HT-29 (cell line): ENCODE data around the gene ERN2. TPM values are rescaled to one million over a fixed set of nuclear protein-coding genes. Genes with fewer than 3 reads are reported as not detected.
A peak's percentile ranks its signal among the peaks of the same experiment; 100 is the strongest.
"Not testable (repeated sequence)": the region's sequence is repeated elsewhere in the genome, so short reads cannot be mapped to it uniquely, and the experiment has no call there.

Source experiments
- DNase-seq: peaks from one replicate; pipeline ENCODE4 v3.0.0-alpha.2; 2015; ENCODE audit warnings: low spot score
- total RNA-seq: library from RNA; depleted of rRNA; stranded (reverse); fragments of >200 nt; shearing (Covaris generic); gene quantifications from 2 replicates; pipeline ENCODE4 v1.2.3, GENCODE V29; 2014; rRNA removed

The ERN2 gene
- 24.2 and 42.9 TPM in 2 replicates for total RNA-seq

DNA sequence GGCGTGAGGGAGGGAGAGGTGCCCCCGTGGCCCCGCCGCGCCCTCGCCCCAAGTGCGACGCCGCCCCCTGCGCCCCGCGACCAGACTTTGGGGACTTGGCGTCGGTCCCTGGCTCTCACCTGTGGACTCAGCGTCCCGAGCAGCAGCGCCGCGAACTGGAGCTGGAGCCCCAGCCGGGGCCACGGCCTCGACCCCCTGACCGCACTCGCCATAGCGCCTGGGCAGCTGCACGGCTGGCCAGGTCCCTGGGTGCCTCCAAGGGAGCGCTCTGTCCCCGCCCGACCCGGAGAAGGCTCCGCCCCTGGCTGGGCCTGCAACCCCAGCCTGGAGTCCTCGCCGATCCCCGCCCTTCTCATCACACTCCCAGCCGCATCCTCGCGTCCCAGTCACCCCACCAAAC, at the start of gene ERN2:
TSS of gene ERN2 (minus strand) at position 247 of the 400 bp plus-strand sequence. CDS start at position 212, 35 bp downstream.
- DNase-seq = peak; percentile 34

DNA sequence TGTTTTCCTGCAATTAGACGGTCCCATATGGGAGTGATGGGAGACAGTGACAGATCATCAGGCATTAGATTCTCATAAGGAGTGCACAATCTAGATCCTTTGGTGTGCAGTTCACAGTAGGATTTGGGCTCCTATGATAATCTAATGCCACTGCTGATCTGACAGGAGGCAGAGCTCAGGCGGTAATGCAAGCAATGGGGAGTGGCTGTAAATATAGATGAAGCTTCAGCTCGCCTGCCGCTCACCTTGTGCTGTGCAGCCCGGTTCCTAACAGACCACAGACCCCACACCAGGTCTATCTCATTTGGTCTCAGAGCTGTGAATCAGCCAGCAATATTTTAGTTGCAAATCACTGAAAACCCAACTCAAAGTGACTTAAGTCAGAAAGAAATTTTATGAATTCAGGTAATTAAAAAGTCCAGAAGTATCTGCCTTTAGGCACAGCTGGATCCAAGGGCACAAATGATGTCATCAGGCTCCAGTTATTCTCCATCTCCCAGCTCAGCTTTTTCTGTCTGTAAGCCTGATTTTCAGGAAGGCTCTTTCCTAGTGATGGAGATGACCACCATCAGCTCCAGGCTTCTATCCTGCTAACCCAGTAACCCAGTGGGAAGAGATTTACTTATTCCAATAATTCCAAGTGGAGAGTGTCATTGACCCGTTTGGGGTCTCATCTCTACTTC, 45.1 kb upstream of the ERN2 start:
- no peak for DNase-seq

DNA sequence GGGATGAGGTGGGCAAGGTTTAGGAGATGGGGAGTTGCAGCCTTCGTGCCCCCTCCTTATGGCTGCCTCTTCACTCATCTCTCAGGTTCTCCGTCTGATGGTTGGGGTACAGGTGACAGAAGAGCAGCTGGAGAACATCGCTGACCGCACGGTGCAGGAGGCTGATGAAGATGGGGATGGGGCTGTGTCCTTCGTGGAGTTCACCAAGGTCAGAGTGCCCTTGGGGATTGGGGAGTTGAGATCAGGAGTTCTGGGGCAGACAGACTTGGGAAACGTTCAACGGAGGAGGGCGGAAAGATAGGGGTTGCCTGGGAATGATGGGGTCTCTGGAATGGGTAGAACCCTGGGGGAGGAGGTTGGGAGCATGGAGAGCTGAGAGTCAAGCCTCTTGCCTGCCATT, 44.1 kb upstream of the ERN2 start:
- DNase-seq = no peak

DNA sequence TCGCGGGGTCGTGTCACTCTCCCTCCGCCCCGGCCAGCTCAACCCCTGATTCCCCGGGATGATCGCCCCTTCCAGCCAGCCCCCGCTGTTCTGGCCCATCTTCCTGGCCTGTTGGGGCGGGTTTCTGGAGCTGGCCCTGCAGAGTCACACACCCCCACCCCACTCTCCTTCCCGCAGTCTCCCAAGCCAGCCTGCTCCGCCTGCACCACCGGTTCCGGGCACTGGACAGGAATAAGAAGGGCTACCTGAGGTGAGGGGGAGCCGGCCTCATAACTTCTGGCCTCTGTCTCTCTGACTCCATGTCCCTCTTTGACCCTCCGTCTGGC, 42.4 kb upstream of the ERN2 start:
- DNase-seq = no peak

DNA sequence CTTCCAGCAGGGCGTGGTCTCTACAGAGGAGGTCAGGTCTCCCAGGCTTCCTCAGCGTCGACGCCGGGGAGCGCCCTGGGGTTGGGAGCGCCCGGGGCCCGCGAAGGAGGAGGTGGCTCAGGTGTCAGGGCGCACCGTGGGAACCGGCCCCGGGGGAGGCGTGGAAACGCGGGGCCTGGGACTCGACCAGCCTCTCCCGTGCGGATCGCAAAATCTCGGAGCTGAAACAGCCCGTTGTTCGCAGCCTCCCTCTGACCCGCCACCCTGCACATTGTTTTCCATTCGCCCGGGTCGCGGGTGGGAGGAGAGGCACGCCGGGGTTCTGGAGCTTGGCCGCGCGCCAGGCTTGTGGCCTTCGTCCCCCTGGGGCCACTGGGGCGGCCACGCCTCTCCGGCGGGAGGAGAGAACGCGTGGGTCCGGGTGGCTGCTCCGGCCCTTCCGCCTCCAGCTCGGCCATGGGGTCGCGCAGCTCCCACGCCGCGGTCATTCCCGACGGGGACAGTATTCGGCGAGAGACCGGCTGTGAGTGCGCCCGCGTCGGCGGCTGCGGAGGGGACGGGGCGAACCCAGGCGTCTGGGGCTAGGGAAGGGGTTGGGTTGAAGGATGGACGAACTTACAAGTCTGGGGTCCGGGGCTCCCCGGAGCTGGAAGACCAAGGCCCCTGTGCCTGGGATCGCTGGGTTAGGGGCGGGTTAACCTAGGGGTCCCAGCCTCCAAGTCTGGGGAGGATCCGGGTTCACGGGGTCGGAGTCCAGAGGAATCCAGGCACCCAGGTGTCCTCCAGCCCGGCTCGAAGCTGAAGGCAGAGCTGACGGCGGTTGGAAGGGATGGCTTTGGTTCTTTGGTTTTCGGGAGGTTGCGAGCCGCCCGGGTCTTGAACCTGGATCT, 41.8 kb upstream of the ERN2 start, which contains the start of gene CHP2:
TSS of gene CHP2 (plus strand) at position 433 of the 890 bp plus-strand sequence. CDS start at position 457, 24 bp downstream.
- no peak for DNase-seq

DNA sequence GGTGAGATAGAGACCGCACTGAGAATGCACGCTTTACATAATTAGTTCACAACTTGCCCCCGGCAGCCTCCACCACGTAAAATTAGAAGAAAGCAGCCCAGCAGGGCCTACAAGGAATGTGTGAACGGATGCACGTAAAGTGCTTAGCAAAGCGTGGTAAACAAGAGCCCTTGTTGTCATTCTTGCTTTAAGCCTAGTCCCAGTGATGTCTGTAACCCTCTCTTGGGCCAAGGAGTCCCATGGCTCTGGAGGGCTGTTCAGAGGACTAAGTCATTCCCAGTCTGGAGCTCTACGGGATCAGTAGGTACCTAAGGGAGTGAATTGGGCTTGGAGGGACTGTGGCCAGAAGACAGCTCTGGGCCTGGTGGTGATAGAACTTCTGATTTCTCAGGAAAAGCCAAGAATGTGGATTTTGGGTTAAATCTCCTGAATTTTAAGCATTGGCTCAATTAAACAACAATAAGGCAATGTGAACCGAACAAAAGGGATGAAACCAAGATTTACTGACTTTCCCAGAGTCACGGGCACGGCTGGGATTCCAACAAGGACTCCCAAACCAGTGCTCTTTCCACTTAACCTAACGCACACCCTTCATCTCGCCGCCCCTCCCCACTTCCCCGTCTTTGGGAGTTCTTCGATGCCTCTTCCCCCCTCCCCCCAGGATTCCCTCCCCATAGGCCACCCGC, 41.0 kb upstream of the ERN2 start:
- DNase-seq = no peak

DNA sequence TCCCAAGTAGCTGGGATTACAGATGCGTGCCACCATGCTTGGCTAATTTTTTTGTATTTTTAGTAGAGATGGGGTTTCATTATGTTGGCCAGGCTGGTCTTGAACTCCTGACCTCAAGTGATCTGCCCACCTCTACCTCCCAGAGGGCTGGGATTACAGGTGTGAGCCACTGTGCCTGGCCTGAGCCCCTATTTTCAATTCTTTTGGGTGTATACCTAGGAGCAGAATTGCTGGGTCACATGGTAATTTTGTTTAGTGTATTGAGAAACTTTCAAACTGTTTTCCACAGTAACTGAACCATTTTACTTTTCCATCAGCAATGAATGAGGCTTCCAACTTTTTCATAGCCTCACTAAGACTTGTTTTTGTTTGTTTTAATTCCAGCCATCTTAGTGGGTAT, 38.0 kb upstream of the ERN2 start:
- not testable (repeated sequence) for DNase-seq

DNA sequence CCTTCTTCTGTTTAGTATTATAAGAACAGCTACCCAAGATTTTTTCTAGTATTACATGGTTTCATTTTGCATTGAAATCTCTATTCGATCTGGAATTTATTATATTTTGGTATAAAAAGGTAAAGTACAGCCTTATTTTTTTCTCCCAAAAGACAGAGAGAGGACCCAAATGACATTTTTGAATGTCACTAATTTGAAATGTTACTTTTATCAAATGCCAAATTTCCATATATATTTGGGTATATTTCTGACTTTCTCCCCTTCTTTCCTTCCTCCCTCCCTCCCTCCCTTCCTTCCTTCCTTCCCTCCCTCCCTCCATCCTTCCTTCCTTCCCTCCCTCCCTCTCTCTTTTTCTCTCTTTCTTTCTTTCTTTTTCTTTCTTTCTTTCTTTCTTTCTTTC, 35.6 kb upstream of the ERN2 start:
- DNase-seq = no peak

DNA sequence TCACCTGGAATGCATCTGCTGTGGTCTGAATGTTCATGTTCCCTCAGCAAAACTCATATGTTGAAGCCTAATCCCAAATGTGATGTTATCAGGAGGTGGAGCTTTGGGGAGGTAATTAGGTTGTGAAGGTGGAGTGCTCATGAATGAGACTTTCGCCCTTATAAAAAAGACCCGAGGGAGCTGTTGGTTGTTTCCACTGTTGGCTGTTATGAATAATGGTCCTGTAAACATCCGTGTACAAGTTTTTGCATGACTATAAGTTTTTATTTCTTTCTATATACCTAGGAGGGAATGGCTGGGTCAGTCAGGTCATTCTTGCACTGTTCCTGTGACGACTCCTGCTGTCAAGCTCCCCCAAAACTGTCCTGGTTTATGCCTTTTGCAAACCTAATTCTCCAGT, 32.2 kb upstream of the ERN2 start:
- no peak for DNase-seq

DNA sequence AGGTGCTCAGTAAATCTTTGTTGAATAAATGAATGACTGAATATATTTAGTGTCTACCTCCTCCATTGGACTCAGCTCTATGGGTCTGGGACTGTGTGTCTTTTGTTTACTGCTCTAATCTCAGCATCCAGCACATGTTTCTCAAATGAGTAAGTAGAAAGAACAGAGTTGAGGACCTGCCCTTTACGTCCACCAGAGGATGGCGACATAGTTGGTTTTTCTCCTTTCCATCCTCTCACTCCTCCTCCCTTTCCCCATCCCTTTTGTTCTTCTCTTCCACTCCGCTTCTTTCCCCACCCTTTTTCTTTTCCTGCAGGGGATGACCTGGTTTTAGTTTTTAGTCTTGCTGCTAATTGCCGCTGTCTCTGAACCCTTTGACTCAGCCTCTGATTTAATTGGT, 29.7 kb upstream of the ERN2 start:
- DNase-seq = no peak

DNA sequence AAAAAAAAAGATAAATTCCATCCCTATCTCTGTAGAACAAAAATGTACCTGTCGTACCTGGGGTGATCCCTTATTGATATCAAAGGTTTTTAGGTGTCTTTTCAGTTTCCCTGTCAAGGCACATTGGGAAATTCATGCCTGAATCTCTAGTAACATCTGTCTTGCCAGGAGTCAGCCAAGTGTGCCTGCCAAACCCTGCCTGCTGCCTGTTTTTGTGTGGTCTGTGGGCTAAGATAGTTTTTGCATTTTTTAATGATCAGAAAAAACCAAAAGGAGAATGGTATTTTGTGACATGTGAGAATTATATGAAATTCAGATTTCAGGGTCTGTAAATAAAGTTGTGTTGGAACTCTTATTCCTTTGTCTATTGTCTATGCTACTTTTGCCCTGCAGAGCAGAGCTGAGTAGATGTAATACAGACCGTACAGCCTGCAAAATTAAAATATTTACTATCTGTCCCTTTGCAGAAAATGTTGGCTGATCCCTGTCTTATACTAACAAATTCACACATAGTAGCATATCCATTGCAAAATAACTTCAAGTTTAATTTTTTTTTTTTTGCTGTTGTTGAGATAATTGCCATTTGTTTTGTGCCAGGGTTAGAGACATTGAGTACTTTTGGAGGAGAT, 28.8 kb upstream of the ERN2 start:
- no peak for DNase-seq

DNA sequence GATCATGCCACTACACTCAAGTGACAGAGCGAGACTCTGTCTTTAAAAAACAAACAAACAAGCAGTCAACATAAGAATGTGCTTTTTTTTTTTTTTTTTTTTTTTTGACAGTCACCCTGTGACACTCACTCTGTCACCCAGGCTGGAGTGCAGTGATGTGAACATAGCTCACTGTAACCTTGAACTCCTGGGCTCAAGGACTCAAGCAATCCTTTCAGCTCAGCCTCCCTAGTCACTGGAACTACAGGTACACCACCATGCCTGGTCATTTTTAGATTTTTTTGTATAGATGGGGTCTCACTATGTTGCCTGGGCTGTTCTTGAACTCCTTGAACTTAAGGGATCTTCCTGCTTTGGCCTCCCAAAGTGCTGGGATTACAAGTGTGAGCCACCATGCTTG, 26.5 kb upstream of the ERN2 start:
- DNase-seq = no peak

DNA sequence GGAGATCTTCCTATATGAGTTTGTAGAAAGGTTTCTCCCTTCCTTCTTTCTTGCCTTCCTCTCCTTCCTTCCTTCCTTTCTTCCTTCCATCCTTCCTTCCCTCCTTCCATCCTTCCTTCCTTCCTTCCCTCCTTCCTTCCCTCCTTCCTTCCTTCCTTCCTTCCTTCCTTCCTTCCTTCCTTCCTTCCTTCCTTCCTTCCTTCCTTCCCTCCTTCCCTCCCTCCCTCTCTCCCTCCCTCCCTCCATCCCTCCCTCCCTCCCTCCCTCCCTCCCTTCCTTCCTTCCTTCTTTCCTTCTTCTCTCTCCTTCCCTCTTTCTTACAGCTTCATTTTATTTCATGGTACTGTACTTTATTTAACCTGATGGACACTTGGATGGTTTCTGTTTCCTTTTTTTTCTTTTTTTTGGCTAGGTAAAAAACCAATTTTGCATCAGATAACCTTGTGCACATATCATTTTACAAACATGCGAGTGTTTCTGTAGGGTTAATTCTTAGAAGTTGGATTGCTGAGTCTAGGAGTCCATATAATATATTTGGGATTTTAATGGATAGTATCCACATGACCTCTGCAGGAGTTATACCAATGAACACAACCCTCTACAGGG, 24.5 kb upstream of the ERN2 start:
- not testable (repeated sequence) for DNase-seq

DNA sequence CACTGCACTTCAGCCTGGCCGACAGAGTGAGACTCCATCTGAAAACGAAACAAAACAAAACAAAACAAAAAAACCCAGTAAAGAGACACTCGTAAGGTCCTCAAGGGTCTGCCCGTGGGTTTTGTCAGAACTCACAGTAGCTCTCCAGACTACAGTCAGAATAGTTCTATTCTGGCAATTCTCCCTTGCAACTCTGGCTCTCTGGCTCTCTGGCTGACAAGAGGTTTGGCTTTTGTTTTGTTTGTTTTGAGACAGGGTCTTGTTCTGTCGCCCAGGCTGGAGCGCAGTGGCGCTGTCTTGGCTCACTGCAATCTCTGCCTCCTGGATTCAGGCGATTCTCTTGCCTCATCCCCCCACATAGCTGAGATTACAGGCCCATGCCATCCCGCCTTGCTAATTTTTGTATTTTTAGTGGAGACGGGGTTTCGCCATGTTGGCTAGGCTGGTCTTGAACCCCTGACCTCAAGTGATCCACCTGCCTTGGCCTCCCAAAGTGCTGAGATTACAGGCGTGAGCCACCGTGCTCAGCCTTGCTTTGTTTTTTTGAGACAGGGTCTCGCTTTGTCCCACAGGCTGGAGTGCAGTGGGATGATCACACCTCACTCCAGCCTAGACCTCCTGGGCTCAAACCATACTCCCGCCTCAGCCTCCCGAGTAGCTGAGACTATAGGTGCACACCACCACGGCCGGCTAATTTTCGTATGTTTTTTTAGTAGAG, 21.3 kb upstream of the ERN2 start:
- DNase-seq = no peak

DNA sequence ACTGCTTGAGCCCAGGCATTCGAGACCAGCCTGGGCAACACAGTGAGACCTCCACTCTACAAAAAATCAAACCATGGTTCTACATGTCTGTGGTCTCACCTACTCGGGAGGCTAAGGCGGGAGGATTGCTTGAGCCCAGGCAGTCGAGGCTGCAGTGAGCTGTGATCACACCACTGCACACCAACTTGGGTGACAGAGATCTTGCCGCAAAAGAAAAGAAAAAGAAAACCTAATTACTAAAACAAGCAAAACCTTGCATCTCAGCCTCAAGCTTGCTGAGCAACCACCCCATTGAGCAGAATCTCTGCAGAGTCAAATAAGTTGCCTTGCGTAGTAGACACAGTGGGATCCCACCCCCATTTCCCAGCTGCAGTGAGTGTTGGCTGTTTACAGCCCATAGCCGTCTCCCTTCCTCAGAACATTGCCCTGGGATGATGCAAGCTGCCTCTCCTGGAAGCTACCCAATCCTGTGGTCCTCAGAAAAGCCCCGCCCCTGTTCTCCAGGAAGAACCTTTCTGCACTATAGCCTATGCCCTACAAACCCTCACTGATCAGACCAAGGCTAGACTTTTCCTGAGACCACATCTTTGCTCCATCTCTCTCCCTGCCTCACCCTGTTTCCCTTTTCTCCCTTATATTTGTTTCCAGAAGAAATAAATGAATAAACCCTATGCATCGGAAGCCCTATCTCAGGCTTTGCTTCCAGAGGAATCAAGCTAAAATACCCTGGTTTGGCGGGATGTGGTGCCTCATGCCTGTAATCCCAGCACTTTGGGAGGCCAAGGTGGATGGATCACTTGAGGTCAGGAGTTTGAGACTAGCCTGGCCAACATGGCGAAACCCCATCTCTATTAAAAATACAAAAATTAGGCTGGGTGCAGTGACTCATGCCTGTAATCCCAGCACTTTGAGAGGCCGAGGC, 16.7 kb upstream of the ERN2 start:
- peak; percentile 66 for DNase-seq

DNA sequence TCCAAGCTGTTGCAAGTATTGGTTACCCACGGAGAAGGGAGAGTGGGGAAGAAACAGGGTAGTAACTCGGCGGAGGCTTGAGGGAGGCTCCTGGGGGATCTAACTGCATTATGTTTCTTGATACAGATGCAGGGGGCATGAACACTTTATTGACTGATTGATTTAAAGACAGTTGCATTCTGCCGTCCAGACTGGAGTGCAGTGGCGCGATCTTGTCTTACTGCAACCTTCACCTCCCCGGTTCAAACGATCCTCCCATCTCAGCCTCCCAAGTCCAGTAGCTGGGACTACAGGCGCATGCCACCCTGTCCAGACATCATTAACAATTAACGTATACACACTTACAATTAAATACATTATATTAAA, 15.1 kb upstream of the ERN2 start:
- no peak for DNase-seq

DNA sequence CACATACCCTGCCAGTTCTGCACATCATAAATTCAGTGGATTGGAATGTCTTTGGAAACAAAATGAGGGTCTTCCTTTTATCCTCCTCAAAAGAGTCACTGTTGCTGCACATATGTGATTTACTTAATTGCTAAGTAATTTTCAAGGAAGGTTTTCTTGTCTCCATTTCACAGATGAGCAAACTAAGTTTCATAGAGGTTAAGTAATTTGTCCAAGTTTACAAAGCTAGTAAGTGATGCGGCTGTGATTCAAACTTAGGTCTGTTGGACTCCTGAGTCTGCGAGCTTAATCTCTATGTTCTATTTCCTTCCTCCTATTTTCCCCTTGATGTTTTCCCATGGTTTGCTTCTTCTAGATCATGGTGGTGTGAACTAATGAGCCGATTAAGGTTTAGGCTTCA, 13.7 kb upstream of the ERN2 start:
- no peak for DNase-seq

DNA sequence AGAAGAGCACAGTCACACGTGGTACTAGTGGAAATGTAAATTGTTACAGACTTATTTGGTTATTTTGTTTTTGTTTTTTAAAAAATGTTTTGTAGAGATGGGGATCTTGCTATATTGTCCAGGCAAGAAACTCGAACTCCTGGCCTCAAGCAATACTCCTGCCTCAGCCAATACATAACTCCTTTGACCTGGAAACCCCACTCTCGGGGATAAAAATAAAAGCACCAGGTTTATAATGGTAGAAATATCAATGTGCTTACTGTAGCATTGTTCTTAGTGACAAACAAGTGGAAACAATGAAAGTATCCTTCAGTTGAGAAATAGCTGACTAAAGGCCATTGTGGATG, 11.7 kb upstream of the ERN2 start:
- DNase-seq = no peak

DNA sequence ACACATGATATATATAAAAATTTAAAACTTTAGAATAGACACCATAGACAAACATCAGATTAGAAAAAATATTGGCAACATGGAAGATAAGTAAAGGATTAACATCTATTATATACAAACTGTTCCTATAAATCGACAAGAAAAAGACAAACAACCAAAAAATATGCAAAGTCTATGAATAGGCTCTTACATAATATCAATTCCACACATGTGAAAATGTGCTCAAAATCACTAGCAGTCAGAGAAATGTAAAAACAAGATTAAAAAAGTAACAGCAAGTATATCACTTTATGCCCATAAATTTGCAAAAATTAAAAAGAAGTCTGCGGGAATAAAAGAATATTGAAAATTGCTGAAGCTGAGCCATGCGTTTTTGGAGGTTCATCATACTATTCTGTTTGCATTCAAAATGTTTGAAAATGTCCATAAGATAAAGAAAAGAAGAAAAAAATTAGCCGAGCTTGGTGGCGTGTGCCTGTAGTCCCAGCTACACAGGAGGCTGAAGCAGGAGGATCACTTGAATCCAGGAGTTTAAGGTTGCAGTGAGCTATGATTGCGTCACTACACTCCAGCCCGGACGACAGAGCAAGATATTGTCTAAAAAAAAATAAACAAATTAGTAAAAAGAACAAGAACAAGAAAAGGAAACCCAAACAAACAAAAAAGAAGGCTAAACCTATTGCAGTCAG, 11.2 kb upstream of the ERN2 start:
- no peak for DNase-seq
